GM06990 (cell line): ENCODE data around the gene NKX6-2.

Experiments used
- DNase-seq: peaks from one replicate; pipeline ENCODE4 v3.0.0-alpha.2; 2011; ENCODE audit not compliant: insufficient read length; ENCODE audit errors: extremely low read depth
- H3K27me3 ChIP-seq: replicated peaks from 2 replicates; pipeline ENCODE4 v1.6.0; 2011; ENCODE audit warnings: low read length; ENCODE audit not compliant: control insufficient read depth, insufficient read depth
- H3K36me3 ChIP-seq: 2 replicates; pipeline ENCODE4 v1.5.1; 2011; ENCODE audit warnings: low read length; ENCODE audit not compliant: control insufficient read depth, insufficient read depth
- H3K4me3 ChIP-seq: replicated peaks from 2 replicates; pipeline ENCODE4 v1.5.1; 2011; ENCODE audit warnings: low read depth, mild to moderate bottlenecking, control low read depth, low read length
- TF ChIP-seq, protein P1 (sequence below): IDR thresholded peaks from 2 replicates; pipeline ENCODE4 v1.5.1; 2011; ENCODE audit warnings: low read length, control low read depth, mild to moderate bottlenecking, inconsistent platforms; ENCODE audit not compliant: insufficient read depth, poor library complexity, severe bottlenecking

NKX6-2 gene

DNA sequence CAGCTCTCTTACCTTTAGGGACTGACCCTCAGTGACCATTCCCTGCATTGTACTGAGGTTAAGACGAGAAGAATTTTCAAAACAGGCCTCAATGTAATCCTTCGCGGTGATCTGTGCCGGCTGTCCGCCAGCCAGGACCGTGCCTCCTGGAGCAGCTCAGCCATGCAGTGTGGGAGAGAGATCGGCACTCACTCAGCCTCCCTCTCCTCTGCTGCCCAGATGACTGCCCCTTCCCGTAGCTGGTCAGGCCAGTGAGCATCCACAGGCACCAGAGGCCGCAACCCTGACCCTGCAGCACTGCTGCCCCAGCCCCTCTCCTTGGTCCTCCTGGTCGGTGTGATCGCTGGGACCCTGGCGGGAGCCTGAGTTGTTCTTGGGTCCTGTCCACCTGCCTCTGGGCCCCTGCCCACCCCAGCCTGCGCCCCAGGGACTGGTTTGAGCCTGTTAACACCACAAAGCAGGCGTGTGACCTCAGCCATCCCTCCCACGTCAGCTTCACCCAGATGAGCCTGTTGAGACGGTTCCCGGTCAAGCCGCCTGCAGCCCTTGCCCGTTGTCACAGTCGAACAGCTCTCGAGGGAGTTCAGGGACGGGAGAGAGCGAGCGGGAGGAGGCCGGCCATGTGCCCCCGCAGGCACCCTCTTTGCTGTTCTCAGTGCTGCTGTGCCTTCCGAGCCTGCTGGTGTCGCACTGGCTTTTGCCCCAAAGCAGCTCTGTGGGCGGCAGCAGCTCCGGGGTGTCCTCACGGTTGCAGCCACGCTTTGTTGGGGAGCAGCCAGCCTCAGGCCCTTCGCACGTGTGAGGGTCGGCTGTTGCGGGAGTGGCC lies 37.2 kb downstream of the NKX6-2 start:
- no peak for DNase-seq
- TF ChIP-seq, protein P1, sequence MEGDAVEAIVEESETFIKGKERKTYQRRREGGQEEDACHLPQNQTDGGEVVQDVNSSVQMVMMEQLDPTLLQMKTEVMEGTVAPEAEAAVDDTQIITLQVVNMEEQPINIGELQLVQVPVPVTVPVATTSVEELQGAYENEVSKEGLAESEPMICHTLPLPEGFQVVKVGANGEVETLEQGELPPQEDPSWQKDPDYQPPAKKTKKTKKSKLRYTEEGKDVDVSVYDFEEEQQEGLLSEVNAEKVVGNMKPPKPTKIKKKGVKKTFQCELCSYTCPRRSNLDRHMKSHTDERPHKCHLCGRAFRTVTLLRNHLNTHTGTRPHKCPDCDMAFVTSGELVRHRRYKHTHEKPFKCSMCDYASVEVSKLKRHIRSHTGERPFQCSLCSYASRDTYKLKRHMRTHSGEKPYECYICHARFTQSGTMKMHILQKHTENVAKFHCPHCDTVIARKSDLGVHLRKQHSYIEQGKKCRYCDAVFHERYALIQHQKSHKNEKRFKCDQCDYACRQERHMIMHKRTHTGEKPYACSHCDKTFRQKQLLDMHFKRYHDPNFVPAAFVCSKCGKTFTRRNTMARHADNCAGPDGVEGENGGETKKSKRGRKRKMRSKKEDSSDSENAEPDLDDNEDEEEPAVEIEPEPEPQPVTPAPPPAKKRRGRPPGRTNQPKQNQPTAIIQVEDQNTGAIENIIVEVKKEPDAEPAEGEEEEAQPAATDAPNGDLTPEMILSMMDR = no peak

DNA sequence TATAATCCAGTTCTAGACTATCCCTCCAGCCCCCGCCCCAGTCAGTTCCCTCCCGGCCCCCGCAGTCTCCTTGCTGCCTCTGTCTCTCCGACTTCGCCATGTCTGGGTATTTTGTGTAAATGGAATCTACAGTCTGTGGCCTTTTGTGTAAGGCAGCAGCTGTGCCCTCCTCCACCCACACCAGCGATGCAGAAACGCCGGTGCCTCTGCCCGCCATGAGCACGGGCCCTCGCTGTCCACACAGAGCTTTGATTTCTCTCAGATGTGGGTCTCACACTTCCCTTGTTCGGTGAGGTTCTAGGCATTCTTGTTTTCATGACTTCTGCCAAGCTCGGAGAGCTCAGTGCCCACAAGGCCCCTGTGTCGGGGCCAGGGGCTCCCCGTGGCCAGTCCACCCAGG lies 37.8 kb downstream of the NKX6-2 start:
- DNase-seq = no peak
- peaks cover 3% of the 10 kb centered on the region for H3K36me3 ChIP-seq
- no peak overlapping the region for H3K4me3 ChIP-seq
- no peaks in the 10 kb centered on the region for H3K27me3 ChIP-seq
- TF ChIP-seq, protein P1 = no peak

More for the DNA sequence above, 37.2 kb downstream of the NKX6-2 start:
- H3K27me3 ChIP-seq = no peaks in the 10 kb centered on the region
- H3K36me3 ChIP-seq = peaks cover 3% of the 10 kb centered on the region
- H3K4me3 ChIP-seq = no peak overlapping the region

DNA sequence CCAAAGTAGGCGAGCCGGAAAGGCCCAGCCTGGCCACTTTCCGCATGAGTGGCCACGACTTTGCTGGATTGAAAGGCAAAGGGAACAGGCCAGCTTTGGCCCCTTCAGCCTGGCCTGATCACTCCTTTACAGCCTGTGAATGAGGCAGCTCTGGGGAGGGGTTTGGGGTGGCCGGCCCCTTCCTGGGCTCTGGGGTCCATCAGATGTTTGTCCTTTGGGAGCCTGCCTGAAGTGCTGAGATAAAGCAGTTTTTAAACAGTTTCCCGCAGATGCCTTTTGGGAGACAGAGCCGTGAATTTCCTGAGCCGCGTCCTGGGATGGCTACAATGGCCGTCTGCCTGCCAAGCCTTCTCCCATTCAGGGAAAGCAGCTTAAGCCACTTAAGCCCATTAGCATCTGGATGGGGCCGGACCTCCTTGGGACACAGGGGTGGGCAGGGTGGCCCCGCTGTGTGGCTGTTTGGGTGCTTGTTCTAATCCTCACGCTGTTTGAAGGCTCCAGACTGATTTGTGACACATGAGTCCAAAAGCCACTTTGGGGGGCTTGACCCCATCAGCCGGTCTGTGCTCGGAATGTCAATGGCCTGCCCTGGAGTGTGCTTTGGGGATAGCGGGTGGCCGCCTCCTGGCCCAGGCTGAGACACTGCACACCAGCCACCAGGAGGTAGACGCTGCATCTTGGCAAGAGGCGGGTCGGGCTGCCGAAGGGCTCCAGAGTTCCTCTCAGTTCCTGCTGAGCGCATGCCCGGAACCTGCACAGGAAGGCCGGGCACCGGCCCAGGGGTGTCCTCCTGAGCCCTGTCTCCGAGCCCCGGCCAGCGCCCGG lies 38.9 kb downstream of the NKX6-2 start:
- peaks cover 3% of the 10 kb centered on the region for H3K36me3 ChIP-seq
- no peak for DNase-seq

DNA sequence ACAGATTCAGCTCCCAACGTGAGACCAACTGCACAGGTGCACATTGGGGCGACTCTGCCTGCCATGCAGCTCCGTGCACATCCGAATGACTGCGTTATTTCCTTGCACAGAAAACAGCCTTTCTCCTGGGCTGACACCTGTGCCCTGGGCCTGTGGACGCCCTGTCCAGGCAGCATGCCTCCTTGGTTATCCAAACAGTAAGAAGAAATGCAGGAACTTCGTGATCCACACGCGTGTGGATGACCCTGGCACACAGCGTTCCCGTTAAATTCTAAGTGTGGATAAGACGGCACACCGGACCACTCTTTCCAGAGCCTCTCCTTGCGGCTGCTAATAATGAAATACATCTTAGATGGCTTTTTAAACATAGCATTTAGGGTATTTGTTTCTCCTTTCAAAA lies 39.6 kb downstream of the NKX6-2 start:
- H3K4me3 ChIP-seq = no peak overlapping the region
- H3K36me3 ChIP-seq = peaks cover 3% of the 10 kb centered on the region
- no peaks in the 10 kb centered on the region for H3K27me3 ChIP-seq
- DNase-seq = no peak
- TF ChIP-seq, protein P1 = no peak

More for the DNA sequence above, 38.9 kb downstream of the NKX6-2 start:
- TF ChIP-seq, protein P1 = no peak
- Histone ChIP-seq H3K4me3 (no peak overlapping the region), H3K27me3 (no peaks in the 10 kb centered on the region)

DNA sequence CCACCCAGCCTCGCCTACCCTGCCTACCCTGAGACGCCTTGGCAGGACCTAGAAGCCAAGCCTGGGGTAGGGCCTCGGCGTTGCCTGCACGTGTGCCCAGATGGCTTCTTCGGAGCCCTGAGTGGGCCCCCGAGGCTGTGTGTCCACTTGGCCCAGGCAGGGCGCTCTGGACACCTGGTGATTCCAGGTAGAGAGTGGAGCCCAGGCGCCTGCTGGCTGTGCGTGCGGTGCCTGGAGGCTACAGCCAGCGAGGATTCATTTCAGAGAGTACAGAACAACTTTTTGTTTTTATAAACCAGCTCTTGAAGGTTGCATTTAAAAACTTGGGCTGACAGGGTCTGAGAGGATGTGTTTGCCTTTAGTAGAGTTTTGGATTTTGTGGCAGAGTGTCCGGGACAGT lies 40.0 kb downstream of the NKX6-2 start:
- peaks cover 3% of the 10 kb centered on the region for H3K36me3 ChIP-seq
- no peak for DNase-seq
- H3K4me3 ChIP-seq = no peak overlapping the region
- no peaks in the 10 kb centered on the region for H3K27me3 ChIP-seq
- TF ChIP-seq, protein P1 = no peak
